ENCODE measurements around the gene PLXNA3.
A peak's percentile ranks its signal among the peaks of the same experiment; 100 is the strongest.

PLXNA3 gene

GRCh38 chrX:154436374-154436982 is 21.6 kb upstream of the PLXNA3 start:
- H3K27me3 ChIP-seq (ENCODE audit: insufficient read depth, low read depth, severe bottlenecking) = peaks cover 7% of the 10 kb centered on the region
- peak overlapping the region; percentile 36 for H3K4me3 ChIP-seq (ENCODE audit: low read depth, low read length)
- TF ChIP-seq CTCF (IDR thresholded peaks at IDR 0.05; ENCODE audit: low read depth, low read length) = no peak
- H3K27ac ChIP-seq = peak overlapping the region; percentile 99
- peaks cover 79% of the 10 kb centered on the region for H3K36me3 ChIP-seq
- DNase-seq = peak; percentile 64
- H3K9me3 ChIP-seq (ENCODE audit: severe bottlenecking) = no peaks in the 10 kb centered on the region

GRCh38 chrX:154436983-154437752 is 20.9 kb upstream of the PLXNA3 start, which contains the start of gene GDI1:
GDI1 (plus strand) TSS chrX:154437154; CDS start chrX:154437255, 101 bp downstream.
- H3K4me3 ChIP-seq (ENCODE audit: low read depth, low read length) = peak within 1 kb of the TSS; percentile 57
- TF ChIP-seq CTCF (IDR thresholded peaks at IDR 0.05; ENCODE audit: low read depth, low read length) = no peak
- peaks cover 7% of the 10 kb centered on the region for H3K27me3 ChIP-seq (ENCODE audit: insufficient read depth, low read depth, severe bottlenecking)
- peak within 1 kb of the TSS; percentile 99 for H3K27ac ChIP-seq
- DNase-seq = peak; percentile 71
- H3K36me3 ChIP-seq = peaks cover 79% of the 10 kb centered on the region
- H3K9me3 ChIP-seq (ENCODE audit: severe bottlenecking) = no peaks in the 10 kb centered on the region

- H3K4me3 ChIP-seq (ENCODE audit: low read depth, low read length) = peak overlapping the region; percentile 57
- TF ChIP-seq CTCF (IDR thresholded peaks at IDR 0.05; ENCODE audit: low read depth, low read length) = no peak
- H3K27ac ChIP-seq = peak overlapping the region; percentile 35
- H3K9me3 ChIP-seq (ENCODE audit: severe bottlenecking) = no peaks in the 10 kb centered on the region
- H3K36me3 ChIP-seq = peaks cover 79% of the 10 kb centered on the region
- no peak for DNase-seq
- peaks cover 4% of the 10 kb centered on the region for H3K27me3 ChIP-seq (ENCODE audit: insufficient read depth, low read depth, severe bottlenecking)
Measured at GRCh38 chrX:154437971-154438893, 19.8 kb upstream of the PLXNA3 start.

- DNase-seq = no peak
- no peak overlapping the region for H3K4me3 ChIP-seq (ENCODE audit: low read depth, low read length)
- no peak overlapping the region for H3K27ac ChIP-seq
- no peaks in the 10 kb centered on the region for H3K9me3 ChIP-seq (ENCODE audit: severe bottlenecking)
- H3K27me3 ChIP-seq (ENCODE audit: insufficient read depth, low read depth, severe bottlenecking) = peaks cover 4% of the 10 kb centered on the region
- H3K36me3 ChIP-seq = peaks cover 66% of the 10 kb centered on the region
- no peak for TF ChIP-seq CTCF (IDR thresholded peaks at IDR 0.05; ENCODE audit: low read depth, low read length)
Measured at GRCh38 chrX:154439841-154440240, 18.2 kb upstream of the PLXNA3 start.

GRCh38 chrX:154440623-154441357 is 17.3 kb upstream of the PLXNA3 start:
- no peaks in the 10 kb centered on the region for H3K9me3 ChIP-seq (ENCODE audit: severe bottlenecking)
- no peak for DNase-seq
- no peak overlapping the region for H3K4me3 ChIP-seq (ENCODE audit: low read depth, low read length)
- no peak overlapping the region for H3K27ac ChIP-seq
- peaks cover 10% of the 10 kb centered on the region for H3K27me3 ChIP-seq (ENCODE audit: insufficient read depth, low read depth, severe bottlenecking)
- no peak for TF ChIP-seq CTCF (IDR thresholded peaks at IDR 0.05; ENCODE audit: low read depth, low read length)
- H3K36me3 ChIP-seq = peaks cover 64% of the 10 kb centered on the region

All from WERI-Rb-1 (cell line).